Sigmoid colon (tissue), 7 donors: ENCODE measurements around the gene IMMP1L. TPM values are rescaled to one million over a fixed set of nuclear protein-coding genes. Genes with fewer than 3 reads are reported as not detected.

Experiments
- DNase-seq: peaks from one replicate; pipeline ENCODE4 v3.0.0-alpha.2; 2019
- H3K27ac ChIP-seq, 4 donors: fragments of 200-600 bp; sonication (generic); one replicate each; pipeline ENCODE4 v1.5.1; 2016 to 2019; ENCODE audit warnings: mild to moderate bottlenecking in 1 of 4
- H3K27me3 ChIP-seq, 3 donors: fragments of 200-600 bp; sonication (generic); one replicate each; pipeline ENCODE4 v1.5.1; 2019; ENCODE audit warnings: mild to moderate bottlenecking in 1 of 3
- H3K36me3 ChIP-seq, 4 donors: fragments of 200-600 bp; sonication (generic); one replicate each; pipeline ENCODE4 v1.5.1; 2016 to 2019
- H3K4me1 ChIP-seq, 4 donors: fragments of 200-600 bp; sonication (generic); one replicate each; pipeline ENCODE4 v1.5.1; 2017 to 2019
- H3K4me3 ChIP-seq, 4 donors: fragments of 200-600 bp; sonication (generic); one replicate each; pipeline ENCODE4 v1.5.1; 2017 to 2019; ENCODE audit warnings: mild to moderate bottlenecking in 2 of 4, moderate library complexity in 1 of 4
- H3K9me3 ChIP-seq, 4 donors: fragments of 200-600 bp in 3 of 4; sonication (generic) in 3 of 4; one replicate each; pipeline versions ENCODE4 v1.5.1 to v1.6.1; 2013 to 2019
- EP300 ChIP-seq, 4 donors: sonication (generic); formaldehyde crosslinking; IDR thresholded peaks; one replicate each; pipeline ENCODE4 v1.6.1; 2017; ENCODE audit warnings: antibody characterized with exemption in 4 of 4
- POLR2A ChIP-seq, 2 donors: fragments of 450-650 bp; IDR thresholded peaks; one replicate each; pipeline ENCODE4 v1.6.1; 2016; ENCODE audit warnings: antibody characterized with exemption in 2 of 2, mild to moderate bottlenecking in 2 of 2, moderate library complexity in 2 of 2
- POLR2AphosphoS5 ChIP-seq, 4 donors: sonication (generic); formaldehyde crosslinking; IDR thresholded peaks; one replicate each; pipeline ENCODE4 v1.6.1; 2017; ENCODE audit warnings: antibody characterized with exemption in 4 of 4
- WGBS, 2 donors: extraction: QIAGEN DNeasy Blood & Tissue Kit; methylation state at CpG; one replicate each; pipeline ENCODE4 v1.1.7; 2013; 5-methylcytosine and 5-hydroxymethylcytosine counted together
- intact Hi-C: fragments of 100-400 bp; cut with DNase I; formaldehyde crosslinking; loops from one replicate; pipeline ENCODE4 v1.15.1; 2023
- polyA plus RNA-seq, 3 donors: library from polyadenylated mRNA; stranded (reverse); fragments of 200-250 nt; gene quantifications; one replicate each; pipeline ENCODE4 v1.2.3, GENCODE V29; 2013
- total RNA-seq, 4 donors: library from RNA; depleted of rRNA; stranded (reverse); fragments of >200 nt; gene quantifications; one replicate each; pipeline ENCODE4 v1.1.0, GENCODE V29; 2016
- TF ChIP-seq, protein P1 (sequence below), 4 experiments: fragments of 450-650 bp in 3 of 4; fragments of 200-600 bp in 1 of 4; IDR thresholded peaks; one replicate each; pipeline ENCODE4 v1.5.1; 2016 to 2019; ENCODE audit warnings: antibody characterized with exemption in 4 of 4, mild to moderate bottlenecking in 3 of 4, moderate library complexity in 2 of 4
- donor health status: healthy with polysubstance abuse.
- donor health status: Bipolar disorder and iron deficiency.
- donor health status: healthy.

IMMP1L gene, protein sequence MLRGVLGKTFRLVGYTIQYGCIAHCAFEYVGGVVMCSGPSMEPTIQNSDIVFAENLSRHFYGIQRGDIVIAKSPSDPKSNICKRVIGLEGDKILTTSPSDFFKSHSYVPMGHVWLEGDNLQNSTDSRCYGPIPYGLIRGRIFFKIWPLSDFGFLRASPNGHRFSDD
- total RNA-seq (10 to 100 TPM in 3 of 4 donors, 1 to 10 TPM in 1; 6.6 to 39.0 (median 24.7) TPM), polyA plus RNA-seq (10 to 100 TPM; 10.2 to 24.7 (median 19.5) TPM)

GRCh38 chr11:31509429-31510345 lies at the start of gene IMMP1L, which contains the start of gene ELP4:
IMMP1L (minus strand) TSS chr11:31509622; CDS start chr11:31463276, 46,346 bp downstream.
ELP4 (plus strand) TSS chr11:31509767; CDS start chr11:31509785, 18 bp downstream.
- Histone ChIP-seq H3K9me3 (no peaks in the 10 kb centered on the region), H3K36me3 (no peaks in the 10 kb centered on the region), H3K4me3 (peak within 1 kb of the TSS; percentile 81 to 90 (median 84)), H3K4me1 (peaks cover 0 to 24% (median 16%) of the 10 kb centered on the region in 4 donors), H3K27me3 (no peaks in the 10 kb centered on the region), H3K27ac (peak within 1 kb of the TSS; percentile 83 to 85 (median 84))
- TF ChIP-seq, protein P1, sequence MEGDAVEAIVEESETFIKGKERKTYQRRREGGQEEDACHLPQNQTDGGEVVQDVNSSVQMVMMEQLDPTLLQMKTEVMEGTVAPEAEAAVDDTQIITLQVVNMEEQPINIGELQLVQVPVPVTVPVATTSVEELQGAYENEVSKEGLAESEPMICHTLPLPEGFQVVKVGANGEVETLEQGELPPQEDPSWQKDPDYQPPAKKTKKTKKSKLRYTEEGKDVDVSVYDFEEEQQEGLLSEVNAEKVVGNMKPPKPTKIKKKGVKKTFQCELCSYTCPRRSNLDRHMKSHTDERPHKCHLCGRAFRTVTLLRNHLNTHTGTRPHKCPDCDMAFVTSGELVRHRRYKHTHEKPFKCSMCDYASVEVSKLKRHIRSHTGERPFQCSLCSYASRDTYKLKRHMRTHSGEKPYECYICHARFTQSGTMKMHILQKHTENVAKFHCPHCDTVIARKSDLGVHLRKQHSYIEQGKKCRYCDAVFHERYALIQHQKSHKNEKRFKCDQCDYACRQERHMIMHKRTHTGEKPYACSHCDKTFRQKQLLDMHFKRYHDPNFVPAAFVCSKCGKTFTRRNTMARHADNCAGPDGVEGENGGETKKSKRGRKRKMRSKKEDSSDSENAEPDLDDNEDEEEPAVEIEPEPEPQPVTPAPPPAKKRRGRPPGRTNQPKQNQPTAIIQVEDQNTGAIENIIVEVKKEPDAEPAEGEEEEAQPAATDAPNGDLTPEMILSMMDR (IDR thresholded peaks at IDR 0.05) = no peak
- TF ChIP-seq POLR2A (IDR thresholded peaks at IDR 0.05) (peak in 1 of 2 donors; percentile 52), POLR2AphosphoS5 (IDR thresholded peaks at IDR 0.05) (peak; percentile 55 to 70 (median 63)), EP300 (IDR thresholded peaks at IDR 0.05) (no peak)
- 0% methylated on average over 47 of the region's 47 CpGs for WGBS, 2 donors
- peak; percentile 98 for DNase-seq
- intact Hi-C loops = loop anchor here (5.0 to 10.0 kb wide), 2 partner anchors 137 to 1185 kb away; partner anchors contain the start of gene ARL14EP

DNA sequence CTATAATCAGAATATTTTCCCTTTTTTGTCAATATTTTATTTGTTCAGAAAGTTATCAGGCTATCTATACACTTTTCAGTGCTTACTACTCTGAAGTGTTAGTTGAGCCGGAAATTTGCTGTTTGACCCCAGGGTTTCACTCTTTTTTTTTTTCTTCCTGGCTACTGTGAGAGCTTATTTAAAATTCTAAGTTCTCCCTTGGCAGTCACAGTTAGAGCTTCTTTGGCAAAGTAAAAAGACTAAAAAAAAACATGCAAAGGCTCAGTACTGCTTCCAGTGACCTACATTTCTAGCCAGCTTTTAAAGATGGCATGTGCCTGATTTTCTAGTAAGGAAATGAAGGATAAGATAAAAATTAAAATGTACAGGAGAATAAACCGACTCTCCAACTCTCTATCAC lies 48.6 kb upstream of the IMMP1L start:
- TF ChIP-seq EP300 (IDR thresholded peaks at IDR 0.05) (no peak), POLR2AphosphoS5 (IDR thresholded peaks at IDR 0.05) (no peak), POLR2A (IDR thresholded peaks at IDR 0.05) (no peak)
- TF ChIP-seq, protein P1 (IDR thresholded peaks at IDR 0.05) = no peak
- Histone ChIP-seq H3K4me1 (peaks cover 0 to 13% (median 10%) of the 10 kb centered on the region in 4 donors), H3K27me3 (no peaks in the 10 kb centered on the region), H3K9me3 (no peaks in the 10 kb centered on the region), H3K4me3 (no peak overlapping the region), H3K27ac (no peak overlapping the region), H3K36me3 (no peaks in the 10 kb centered on the region)
- 74 to 89% methylated on average over 2 of the region's 2 CpGs for WGBS, 2 donors
- intact Hi-C loops = no loop called here
- no peak for DNase-seq

- Histone ChIP-seq H3K4me1 (peaks cover 0 to 13% (median 10%) of the 10 kb centered on the region in 4 donors), H3K9me3 (no peaks in the 10 kb centered on the region), H3K27ac (no peak overlapping the region), H3K4me3 (no peak overlapping the region), H3K27me3 (no peaks in the 10 kb centered on the region), H3K36me3 (no peaks in the 10 kb centered on the region)
- DNase-seq = no peak
- 90 to 96% methylated on average over 1 of the region's 1 CpG for WGBS, 2 donors
- intact Hi-C loops = no loop called here
- TF ChIP-seq EP300 (IDR thresholded peaks at IDR 0.05) (no peak), POLR2A (IDR thresholded peaks at IDR 0.05) (no peak), POLR2AphosphoS5 (IDR thresholded peaks at IDR 0.05) (no peak)
- TF ChIP-seq, protein P1 (IDR thresholded peaks at IDR 0.05) = no peak
These were observed 46.5 kb upstream of the IMMP1L start for GRCh38 chr11:31555938-31556337.

- Histone ChIP-seq H3K27me3 (no peaks in the 10 kb centered on the region), H3K4me3 (no peak overlapping the region), H3K4me1 (no peaks in the 10 kb centered on the region), H3K9me3 (no peaks in the 10 kb centered on the region), H3K27ac (no peak overlapping the region), H3K36me3 (peaks cover 0 to 38% (median 6%) of the 10 kb centered on the region in 4 donors)
- DNase-seq = no peak
- intact Hi-C loops = no loop called here
- TF ChIP-seq EP300 (IDR thresholded peaks at IDR 0.05) (no peak), POLR2A (IDR thresholded peaks at IDR 0.05) (no peak), POLR2AphosphoS5 (IDR thresholded peaks at IDR 0.05) (no peak)
These were observed 33.4 kb upstream of the IMMP1L start for GRCh38 chr11:31542862-31543261.

GRCh38 chr11:31535479-31535878 lies 26.1 kb upstream of the IMMP1L start:
- WGBS, 2 donors = 42 to 76% methylated on average over 4 of the region's 4 CpGs
- Histone ChIP-seq H3K27ac (no peak overlapping the region), H3K4me1 (no peaks in the 10 kb centered on the region), H3K36me3 (peaks cover 0 to 23% (median 2%) of the 10 kb centered on the region in 4 donors), H3K27me3 (no peaks in the 10 kb centered on the region), H3K9me3 (no peaks in the 10 kb centered on the region), H3K4me3 (no peak overlapping the region)
- intact Hi-C loops = no loop called here
- no peak for DNase-seq
- TF ChIP-seq, protein P1 (IDR thresholded peaks at IDR 0.05) = no peak
- TF ChIP-seq POLR2A (IDR thresholded peaks at IDR 0.05) = no peak
- no peak for TF ChIP-seq EP300 (IDR thresholded peaks at IDR 0.05)
- no peak for TF ChIP-seq POLR2AphosphoS5 (IDR thresholded peaks at IDR 0.05)
